Measurements from ENCODE around the gene ERRFI1. TPM values are rescaled to one million over a fixed set of nuclear protein-coding genes. Genes with fewer than 3 reads are reported as not detected.
"Not testable (repeated sequence)": the region's sequence is repeated elsewhere in the genome, so short reads cannot be mapped to it uniquely, and the experiment has no call there.

The ERRFI1 gene, protein sequence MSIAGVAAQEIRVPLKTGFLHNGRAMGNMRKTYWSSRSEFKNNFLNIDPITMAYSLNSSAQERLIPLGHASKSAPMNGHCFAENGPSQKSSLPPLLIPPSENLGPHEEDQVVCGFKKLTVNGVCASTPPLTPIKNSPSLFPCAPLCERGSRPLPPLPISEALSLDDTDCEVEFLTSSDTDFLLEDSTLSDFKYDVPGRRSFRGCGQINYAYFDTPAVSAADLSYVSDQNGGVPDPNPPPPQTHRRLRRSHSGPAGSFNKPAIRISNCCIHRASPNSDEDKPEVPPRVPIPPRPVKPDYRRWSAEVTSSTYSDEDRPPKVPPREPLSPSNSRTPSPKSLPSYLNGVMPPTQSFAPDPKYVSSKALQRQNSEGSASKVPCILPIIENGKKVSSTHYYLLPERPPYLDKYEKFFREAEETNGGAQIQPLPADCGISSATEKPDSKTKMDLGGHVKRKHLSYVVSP
- total RNA-seq, result 1 to 10 TPM; 1.3 to 1.5 TPM

- H3K27me3 Mint-ChIP-seq, result peaks cover 23% of the 10 kb centered on the region
- peak; percentile 92 for DNase-seq
- H3K36me3 Mint-ChIP-seq (ENCODE audit: low read depth), result no peaks in the 10 kb centered on the region
- POLR2A ChIA-PET, result interaction anchor here (0.6 kb wide), 1 partner anchor 127 kb away, joined by 3 read pairs; no protein-coding TSS in a partner anchor
- intact Hi-C loops (cut with DNase I, micrococcal nuclease), result loop anchor here (1.0 to 5.0 kb wide), 5 partner anchors 20 to 292 kb away; partner anchors contain the start of gene SLC45A1 (in 2 of the 2)
- no peaks in the 10 kb centered on the region for H3K9me3 Mint-ChIP-seq (ENCODE audit: low read depth)
- H3K4me3 Mint-ChIP-seq, result peak within 1 kb of the TSS; percentile 78
- ATAC-seq, result peak; percentile 98
- H3K4me1 Mint-ChIP-seq, result peaks cover 13% of the 10 kb centered on the region
- peak within 1 kb of the TSS; percentile 67 for H3K27ac Mint-ChIP-seq
- CTCF ChIA-PET, result interaction anchor here (0.7 kb wide), 1 partner anchor 128 kb away, joined by 4 read pairs; no protein-coding TSS in a partner anchor
These were observed at the start of gene ERRFI1 for GRCh38 chr1:8026153-8026975. ERRFI1 (minus strand) TSS chr1:8026309; CDS start chr1:8015619, 10,690 bp downstream.

DNA sequence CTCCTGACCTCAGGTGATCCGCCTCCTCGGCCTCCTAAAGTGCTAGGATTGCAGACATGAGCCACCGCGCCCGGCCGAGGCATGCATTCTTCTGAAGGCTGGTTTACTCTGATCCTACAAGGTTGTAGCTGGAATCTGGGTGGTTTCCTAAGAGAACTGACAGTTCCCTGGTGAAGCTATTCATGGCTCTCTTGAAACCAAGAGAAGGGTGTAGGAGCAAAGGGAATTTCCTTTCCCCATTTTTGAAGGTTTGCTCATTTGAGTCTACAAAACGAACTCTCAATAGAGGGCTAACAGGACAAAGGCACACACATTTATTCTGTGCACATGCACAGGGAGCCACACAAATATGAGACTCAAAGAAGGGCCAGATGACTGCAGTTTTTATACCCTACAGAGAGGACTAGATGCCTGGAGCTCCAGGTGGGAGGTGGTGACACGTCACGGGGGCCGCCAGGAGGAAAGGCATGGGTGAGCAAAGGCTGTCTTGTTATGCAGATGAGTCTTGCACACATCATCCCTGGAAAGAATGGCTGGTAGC is 49.5 kb upstream of the ERRFI1 start:
- no peak for DNase-seq
- POLR2A ChIA-PET, result no interaction called here
- no peak for ATAC-seq
- Mint-ChIP-seq H3K36me3 (ENCODE audit: low read depth) (no peaks in the 10 kb centered on the region), H3K4me3 (no peak overlapping the region), H3K9me3 (ENCODE audit: low read depth) (no peaks in the 10 kb centered on the region), H3K4me1 (peaks cover 5% of the 10 kb centered on the region), H3K27ac (no peak overlapping the region), H3K27me3 (peaks cover 6% of the 10 kb centered on the region)
- intact Hi-C loops (cut with DNase I, micrococcal nuclease), result no loop called here
- CTCF ChIA-PET, result interaction anchor here (0.6 to 1.0 kb wide), 3 partner anchors 239 to 830 kb away, joined by 3 read pairs; no protein-coding TSS in a partner anchor

- Mint-ChIP-seq H3K9me3 (ENCODE audit: low read depth) (no peaks in the 10 kb centered on the region), H3K27ac (no peak overlapping the region), H3K4me1 (peaks cover 3% of the 10 kb centered on the region), H3K4me3 (no peak overlapping the region), H3K27me3 (peaks cover 5% of the 10 kb centered on the region), H3K36me3 (ENCODE audit: low read depth) (no peaks in the 10 kb centered on the region)
- ATAC-seq, result no peak
- ChIA-PET POLR2A (no interaction called here), CTCF (interaction anchor here (0.6 to 1.3 kb wide), 3 partner anchors 18 to 148 kb away, joined by 3 to 4 read pairs (median 3); no protein-coding TSS in a partner anchor)
- DNase-seq, result no peak
- intact Hi-C loops (cut with DNase I, micrococcal nuclease), result no loop called here
These were observed 47.2 kb upstream of the ERRFI1 start for GRCh38 chr1:8073112-8073855.

DNA sequence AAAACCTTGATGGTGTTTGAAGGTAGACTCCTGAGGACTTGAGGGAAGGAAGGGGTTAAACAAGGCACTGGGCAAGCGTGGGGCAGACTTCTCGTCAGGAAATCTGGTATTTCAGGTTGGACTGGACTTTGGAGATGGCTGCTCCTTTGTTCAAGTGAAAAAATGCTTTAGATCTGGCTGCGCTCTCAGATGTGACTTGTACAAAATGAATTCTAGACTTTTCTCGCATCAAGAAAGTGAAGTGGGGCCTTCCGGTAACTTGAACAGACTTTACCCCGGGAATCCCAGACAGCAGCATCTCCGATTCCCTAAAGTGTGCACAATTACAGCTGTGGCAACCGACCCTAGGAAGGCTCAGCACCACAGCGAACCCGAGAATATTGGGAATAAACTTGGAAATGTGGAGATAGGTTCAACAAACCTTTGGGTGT is 44.3 kb upstream of the ERRFI1 start:
- H3K4me1 Mint-ChIP-seq, result no peaks in the 10 kb centered on the region
- ChIA-PET CTCF (no interaction called here), POLR2A (no interaction called here)
- no peak overlapping the region for H3K4me3 Mint-ChIP-seq
- H3K27me3 Mint-ChIP-seq, result peaks cover 7% of the 10 kb centered on the region
- intact Hi-C loops (cut with DNase I, micrococcal nuclease), result no loop called here
- ATAC-seq (no peak), DNase-seq (no peak)
- H3K9me3 Mint-ChIP-seq (ENCODE audit: low read depth), result no peaks in the 10 kb centered on the region
- no peaks in the 10 kb centered on the region for H3K36me3 Mint-ChIP-seq (ENCODE audit: low read depth)
- no peak overlapping the region for H3K27ac Mint-ChIP-seq

DNA sequence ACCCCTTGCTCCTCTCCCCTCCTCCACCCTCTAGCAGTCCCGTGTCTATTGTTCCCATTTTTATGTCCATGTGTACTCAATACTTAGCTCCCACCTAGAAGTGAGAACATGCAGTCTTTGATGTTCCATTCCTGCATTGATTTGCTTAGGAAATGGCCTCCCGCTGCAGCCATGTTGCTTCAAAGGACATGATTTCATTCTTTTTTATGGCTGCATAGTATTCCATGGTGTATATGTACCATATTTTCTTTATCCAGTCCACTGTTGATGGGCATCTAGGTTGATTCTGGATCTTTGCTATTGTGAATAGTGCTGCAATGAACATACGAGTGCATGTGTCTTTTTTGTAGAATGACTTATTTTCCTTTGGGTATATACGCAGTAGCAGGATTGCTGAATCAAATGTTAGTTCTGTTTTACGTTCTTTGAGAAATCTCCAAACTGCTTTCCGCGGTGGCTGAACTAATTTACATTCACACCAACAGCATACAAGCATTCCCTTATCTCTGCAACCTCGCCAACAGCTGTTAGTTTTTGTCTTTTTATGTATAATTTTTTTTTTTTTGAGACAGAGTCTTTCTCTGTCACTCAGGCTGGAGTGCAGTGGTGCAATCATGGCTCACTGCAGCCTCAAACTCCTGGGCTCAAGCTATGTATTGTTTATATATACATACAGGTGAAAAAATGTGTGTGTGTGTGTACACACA is 43.7 kb upstream of the ERRFI1 start:
- H3K36me3 Mint-ChIP-seq (ENCODE audit: low read depth); H3K27ac Mint-ChIP-seq; intact Hi-C loops (cut with DNase I, micrococcal nuclease); DNase-seq; ATAC-seq; H3K4me1 Mint-ChIP-seq; CTCF ChIA-PET; H3K9me3 Mint-ChIP-seq (ENCODE audit: low read depth); H3K27me3 Mint-ChIP-seq; H3K4me3 Mint-ChIP-seq: not testable (repeated sequence)
- POLR2A ChIA-PET, result interaction anchor here (0.6 kb wide), 1 partner anchor 23 kb away, joined by 3 read pairs; no protein-coding TSS in a partner anchor

GRCh38 chr1:8065369-8065768 is 39.3 kb upstream of the ERRFI1 start:
- intact Hi-C loops (cut with DNase I, micrococcal nuclease), result no loop called here
- DNase-seq (no peak), ATAC-seq (no peak)
- H3K4me1 Mint-ChIP-seq, result no peaks in the 10 kb centered on the region
- H3K36me3 Mint-ChIP-seq (ENCODE audit: low read depth), result no peaks in the 10 kb centered on the region
- H3K9me3 Mint-ChIP-seq (ENCODE audit: low read depth), result peaks cover 2% of the 10 kb centered on the region
- no peak overlapping the region for H3K27ac Mint-ChIP-seq
- H3K4me3 Mint-ChIP-seq, result no peak overlapping the region
- ChIA-PET CTCF (no interaction called here), POLR2A (no interaction called here)
- peaks cover 12% of the 10 kb centered on the region for H3K27me3 Mint-ChIP-seq

GRCh38 chr1:8063298-8064036 is 37.4 kb upstream of the ERRFI1 start:
- ATAC-seq, result no peak
- no peak for DNase-seq
- CTCF ChIA-PET, result interaction anchor here (0.9 kb wide), 1 partner anchor 272 kb away, joined by 3 read pairs; no protein-coding TSS in a partner anchor
- no peaks in the 10 kb centered on the region for H3K4me1 Mint-ChIP-seq
- POLR2A ChIA-PET, result no interaction called here
- H3K27me3 Mint-ChIP-seq, result peaks cover 9% of the 10 kb centered on the region
- no peak overlapping the region for H3K27ac Mint-ChIP-seq
- no peaks in the 10 kb centered on the region for H3K36me3 Mint-ChIP-seq (ENCODE audit: low read depth)
- intact Hi-C loops (cut with DNase I, micrococcal nuclease), result no loop called here
- peaks cover 2% of the 10 kb centered on the region for H3K9me3 Mint-ChIP-seq (ENCODE audit: low read depth)
- no peak overlapping the region for H3K4me3 Mint-ChIP-seq

- Mint-ChIP-seq H3K27ac (no peak overlapping the region), H3K27me3 (peaks cover 9% of the 10 kb centered on the region), H3K9me3 (ENCODE audit: low read depth) (peaks cover 2% of the 10 kb centered on the region), H3K4me3 (no peak overlapping the region), H3K36me3 (ENCODE audit: low read depth) (no peaks in the 10 kb centered on the region), H3K4me1 (no peaks in the 10 kb centered on the region)
- no peak for ATAC-seq
- intact Hi-C loops (cut with DNase I, micrococcal nuclease), result no loop called here
- ChIA-PET POLR2A (no interaction called here), CTCF (no interaction called here)
- no peak for DNase-seq
These were observed 36.8 kb upstream of the ERRFI1 start for GRCh38 chr1:8062861-8063260.

GRCh38 chr1:8061673-8062386 is 35.7 kb upstream of the ERRFI1 start:
- ATAC-seq (no peak), DNase-seq (no peak)
- POLR2A ChIA-PET, result no interaction called here
- Mint-ChIP-seq H3K27ac (no peak overlapping the region), H3K27me3 (peaks cover 9% of the 10 kb centered on the region), H3K36me3 (ENCODE audit: low read depth) (no peaks in the 10 kb centered on the region), H3K4me1 (no peaks in the 10 kb centered on the region), H3K4me3 (no peak overlapping the region), H3K9me3 (ENCODE audit: low read depth) (peaks cover 2% of the 10 kb centered on the region)
- intact Hi-C loops (cut with DNase I, micrococcal nuclease), result no loop called here
- CTCF ChIA-PET, result interaction anchor here (0.6 to 1.6 kb wide), 2 partner anchors 74 to 253 kb away, joined by 3 read pairs; no protein-coding TSS in a partner anchor
